ENCODE data around the gene HMGXB4.

Gene HMGXB4

GRCh38 chr22:35318346-35319215 is 61.3 kb downstream of the HMGXB4 start:
- H3K27me3 ChIP-seq (ENCODE audit: insufficient read depth, low read length) = no peaks in the 10 kb centered on the region
- no peaks in the 10 kb centered on the region for H3K36me3 ChIP-seq (ENCODE audit: insufficient read depth, low read length)
- H3K27ac ChIP-seq (ENCODE audit: low read depth, low read length) = no peak overlapping the region
- H3K4me3 ChIP-seq (ENCODE audit: low read depth, low read length) = no peak overlapping the region
- peaks cover 19% of the 10 kb centered on the region for H3K79me2 ChIP-seq (ENCODE audit: control insufficient read depth, insufficient read depth, low read length, unreplicated experiment)
- H2AFZ ChIP-seq (ENCODE audit: low read length, unreplicated experiment) = no peak overlapping the region
- peaks cover 8% of the 10 kb centered on the region for H3K4me1 ChIP-seq (ENCODE audit: control insufficient read depth, insufficient read depth, low read length, unreplicated experiment)

GRCh38 chr22:35319244-35319985 is 62.1 kb downstream of the HMGXB4 start:
- no peak overlapping the region for H3K27ac ChIP-seq (ENCODE audit: low read depth, low read length)
- H3K27me3 ChIP-seq (ENCODE audit: insufficient read depth, low read length) = no peaks in the 10 kb centered on the region
- no peaks in the 10 kb centered on the region for H3K36me3 ChIP-seq (ENCODE audit: insufficient read depth, low read length)

GRCh38 chr22:35322126-35322525 is 64.8 kb downstream of the HMGXB4 start:
- Histone ChIP-seq H3K27me3 (ENCODE audit: insufficient read depth, low read length) (no peaks in the 10 kb centered on the region), H2AFZ (ENCODE audit: low read length, unreplicated experiment) (no peak overlapping the region), H3K4me3 (ENCODE audit: low read depth, low read length) (no peak overlapping the region), H3K36me3 (ENCODE audit: insufficient read depth, low read length) (no peaks in the 10 kb centered on the region), H3K4me1 (ENCODE audit: control insufficient read depth, insufficient read depth, low read length, unreplicated experiment) (no peaks in the 10 kb centered on the region), H3K27ac (ENCODE audit: low read depth, low read length) (no peak overlapping the region), H3K79me2 (ENCODE audit: control insufficient read depth, insufficient read depth, low read length, unreplicated experiment) (no peaks in the 10 kb centered on the region)

More at GRCh38 chr22:35319244-35319985, 62.1 kb downstream of the HMGXB4 start:
- Histone ChIP-seq H3K4me1 (ENCODE audit: control insufficient read depth, insufficient read depth, low read length, unreplicated experiment) (no peaks in the 10 kb centered on the region), H3K4me3 (ENCODE audit: low read depth, low read length) (no peak overlapping the region), H3K79me2 (ENCODE audit: control insufficient read depth, insufficient read depth, low read length, unreplicated experiment) (peaks cover 13% of the 10 kb centered on the region), H2AFZ (ENCODE audit: low read length, unreplicated experiment) (no peak overlapping the region)

- no peaks in the 10 kb centered on the region for H3K36me3 ChIP-seq (ENCODE audit: insufficient read depth, low read length)
- no peak overlapping the region for H2AFZ ChIP-seq (ENCODE audit: low read length, unreplicated experiment)
- H3K4me3 ChIP-seq (ENCODE audit: low read depth, low read length) = no peak overlapping the region
- H3K4me1 ChIP-seq (ENCODE audit: control insufficient read depth, insufficient read depth, low read length, unreplicated experiment) = no peaks in the 10 kb centered on the region
- no peaks in the 10 kb centered on the region for H3K79me2 ChIP-seq (ENCODE audit: control insufficient read depth, insufficient read depth, low read length, unreplicated experiment)
- no peaks in the 10 kb centered on the region for H3K27me3 ChIP-seq (ENCODE audit: insufficient read depth, low read length)
- no peak overlapping the region for H3K27ac ChIP-seq (ENCODE audit: low read depth, low read length)
Measured at GRCh38 chr22:35322893-35323292, 65.6 kb downstream of the HMGXB4 start.

- Histone ChIP-seq H3K79me2 (ENCODE audit: control insufficient read depth, insufficient read depth, low read length, unreplicated experiment) (no peaks in the 10 kb centered on the region), H3K36me3 (ENCODE audit: insufficient read depth, low read length) (no peaks in the 10 kb centered on the region), H3K4me1 (ENCODE audit: control insufficient read depth, insufficient read depth, low read length, unreplicated experiment) (no peaks in the 10 kb centered on the region), H2AFZ (ENCODE audit: low read length, unreplicated experiment) (no peak overlapping the region), H3K27ac (ENCODE audit: low read depth, low read length) (no peak overlapping the region), H3K27me3 (ENCODE audit: insufficient read depth, low read length) (no peaks in the 10 kb centered on the region), H3K4me3 (ENCODE audit: low read depth, low read length) (no peak overlapping the region)
Measured at GRCh38 chr22:35323305-35323704, 66.0 kb downstream of the HMGXB4 start.

GRCh38 chr22:35324067-35324466 is 66.8 kb downstream of the HMGXB4 start:
- Histone ChIP-seq H3K4me1 (ENCODE audit: control insufficient read depth, insufficient read depth, low read length, unreplicated experiment) (no peaks in the 10 kb centered on the region), H3K27ac (ENCODE audit: low read depth, low read length) (no peak overlapping the region), H3K4me3 (ENCODE audit: low read depth, low read length) (no peak overlapping the region), H3K36me3 (ENCODE audit: insufficient read depth, low read length) (no peaks in the 10 kb centered on the region), H3K79me2 (ENCODE audit: control insufficient read depth, insufficient read depth, low read length, unreplicated experiment) (no peaks in the 10 kb centered on the region), H3K27me3 (ENCODE audit: insufficient read depth, low read length) (no peaks in the 10 kb centered on the region), H2AFZ (ENCODE audit: low read length, unreplicated experiment) (no peak overlapping the region)

- Histone ChIP-seq H3K36me3 (ENCODE audit: insufficient read depth, low read length) (no peaks in the 10 kb centered on the region), H3K4me1 (ENCODE audit: control insufficient read depth, insufficient read depth, low read length, unreplicated experiment) (no peaks in the 10 kb centered on the region), H3K4me3 (ENCODE audit: low read depth, low read length) (no peak overlapping the region), H3K79me2 (ENCODE audit: control insufficient read depth, insufficient read depth, low read length, unreplicated experiment) (no peaks in the 10 kb centered on the region), H2AFZ (ENCODE audit: low read length, unreplicated experiment) (no peak overlapping the region), H3K27me3 (ENCODE audit: insufficient read depth, low read length) (no peaks in the 10 kb centered on the region), H3K27ac (ENCODE audit: low read depth, low read length) (no peak overlapping the region)
Measured at GRCh38 chr22:35324762-35325161, 67.5 kb downstream of the HMGXB4 start.

GRCh38 chr22:35325209-35325608 is 67.9 kb downstream of the HMGXB4 start:
- Histone ChIP-seq H3K79me2 (ENCODE audit: control insufficient read depth, insufficient read depth, low read length, unreplicated experiment) (no peaks in the 10 kb centered on the region), H3K4me1 (ENCODE audit: control insufficient read depth, insufficient read depth, low read length, unreplicated experiment) (no peaks in the 10 kb centered on the region), H3K4me3 (ENCODE audit: low read depth, low read length) (no peak overlapping the region), H2AFZ (ENCODE audit: low read length, unreplicated experiment) (no peak overlapping the region), H3K27me3 (ENCODE audit: insufficient read depth, low read length) (no peaks in the 10 kb centered on the region), H3K36me3 (ENCODE audit: insufficient read depth, low read length) (no peaks in the 10 kb centered on the region), H3K27ac (ENCODE audit: low read depth, low read length) (no peak overlapping the region)

- H2AFZ ChIP-seq (ENCODE audit: low read length, unreplicated experiment) = no peak overlapping the region
- no peaks in the 10 kb centered on the region for H3K4me1 ChIP-seq (ENCODE audit: control insufficient read depth, insufficient read depth, low read length, unreplicated experiment)
- H3K36me3 ChIP-seq (ENCODE audit: insufficient read depth, low read length) = no peaks in the 10 kb centered on the region
Measured at GRCh38 chr22:35326854-35327562, 69.7 kb downstream of the HMGXB4 start.

GRCh38 chr22:35327690-35328471 is 70.6 kb downstream of the HMGXB4 start:
- Histone ChIP-seq H3K79me2 (ENCODE audit: control insufficient read depth, insufficient read depth, low read length, unreplicated experiment) (no peaks in the 10 kb centered on the region), H3K27ac (ENCODE audit: low read depth, low read length) (no peak overlapping the region), H2AFZ (ENCODE audit: low read length, unreplicated experiment) (no peak overlapping the region), H3K27me3 (ENCODE audit: insufficient read depth, low read length) (no peaks in the 10 kb centered on the region), H3K4me3 (ENCODE audit: low read depth, low read length) (no peak overlapping the region), H3K4me1 (ENCODE audit: control insufficient read depth, insufficient read depth, low read length, unreplicated experiment) (no peaks in the 10 kb centered on the region), H3K36me3 (ENCODE audit: insufficient read depth, low read length) (no peaks in the 10 kb centered on the region)

More at GRCh38 chr22:35326854-35327562, 69.7 kb downstream of the HMGXB4 start:
- Histone ChIP-seq H3K4me3 (ENCODE audit: low read depth, low read length) (no peak overlapping the region), H3K79me2 (ENCODE audit: control insufficient read depth, insufficient read depth, low read length, unreplicated experiment) (no peaks in the 10 kb centered on the region), H3K27me3 (ENCODE audit: insufficient read depth, low read length) (no peaks in the 10 kb centered on the region), H3K27ac (ENCODE audit: low read depth, low read length) (no peak overlapping the region)

All from ACC112 (cell line).